ENCODE data around the gene ODAD3.
"Not testable (repeated sequence)": the region's sequence is repeated elsewhere in the genome, so short reads cannot be mapped to it uniquely, and the experiment has no call there.

Gene ODAD3

DNA sequence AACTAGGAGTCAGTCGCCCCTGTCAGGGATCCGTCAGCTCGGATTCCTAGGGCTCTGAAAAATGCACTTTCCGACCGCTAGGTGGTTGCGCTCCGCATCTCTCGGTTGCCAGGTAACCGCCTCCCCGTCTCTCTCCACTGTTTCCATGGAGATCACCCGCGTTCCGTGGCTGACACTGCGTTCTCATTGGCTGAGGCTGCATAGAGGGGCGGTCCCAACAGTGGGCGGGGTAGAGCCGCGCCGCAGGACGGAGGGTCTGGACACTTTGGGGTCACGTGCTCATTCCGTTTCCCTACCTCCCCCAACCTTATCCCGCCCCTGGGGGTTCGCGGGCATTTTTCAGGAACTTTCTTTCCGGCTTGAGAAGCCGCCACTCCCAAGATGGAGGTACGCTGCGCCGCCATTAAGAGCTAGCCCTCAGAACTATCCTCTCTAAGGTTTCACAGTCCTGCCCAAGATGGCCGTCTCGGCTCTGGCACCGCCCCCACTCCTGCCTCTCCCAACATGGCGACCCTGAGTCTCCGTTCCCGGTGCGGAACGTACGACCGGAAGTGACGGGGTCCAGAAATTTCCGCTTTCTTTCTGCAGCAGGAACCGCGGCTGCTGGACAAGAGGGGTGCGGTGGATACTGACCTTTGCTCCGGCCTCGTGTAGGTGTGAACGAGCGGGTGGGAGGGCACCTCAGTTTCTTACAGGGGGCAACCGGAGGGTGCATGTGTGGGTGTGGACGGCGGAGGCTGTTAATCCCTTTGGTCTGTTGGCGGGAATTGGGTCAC, at the start of gene ODAD3, which contains the start of gene PRKCSH:
Gene ODAD3 (minus strand): TSS at position 65 of the 776 bp plus-strand sequence. CDS start 105 bp downstream, outside the sequence.
Gene PRKCSH (plus strand): TSS at position 579 of the 776 bp plus-strand sequence. CDS start 483 bp downstream, outside the sequence.
- DNase-seq: peak; percentile 100

DNA sequence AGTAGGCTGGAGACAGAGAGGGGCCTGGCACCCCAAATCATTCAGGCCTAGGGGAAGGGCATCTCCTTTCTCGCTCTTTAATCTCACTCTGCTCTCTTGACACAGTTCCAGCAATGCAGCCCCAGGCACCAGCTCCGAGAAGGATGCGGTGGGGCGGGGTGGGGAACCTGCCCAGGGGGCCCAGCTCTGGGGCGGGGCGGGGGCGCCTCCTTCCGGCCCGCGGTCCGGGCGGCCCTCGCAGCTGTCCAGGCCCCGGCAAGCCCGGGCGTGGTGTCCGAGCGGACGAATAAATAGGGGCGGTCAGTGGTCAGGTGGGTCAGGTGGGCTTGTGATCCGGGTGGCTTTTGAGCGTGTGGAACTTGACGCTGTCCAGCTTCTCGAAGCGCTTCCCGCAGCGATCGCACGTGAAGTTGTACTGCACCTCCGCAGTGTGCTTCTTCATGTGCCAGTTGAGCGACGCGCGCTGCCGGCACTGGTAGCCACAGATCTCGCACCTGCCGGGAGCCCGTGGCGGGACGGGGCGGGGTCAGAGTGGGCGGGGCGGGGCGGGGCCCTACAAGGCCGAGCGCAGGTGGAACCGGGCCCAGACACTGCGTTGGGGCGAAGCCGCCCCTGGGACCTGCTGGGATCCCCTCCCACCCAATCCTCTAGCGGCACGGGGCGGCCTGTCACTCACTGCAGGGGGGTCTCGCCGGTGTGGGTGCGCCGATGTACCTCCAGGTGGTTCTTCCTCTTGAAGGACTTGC, 48.6 kb upstream of the ODAD3 start:
- no peak for DNase-seq

- peak; percentile 83 for DNase-seq
These were observed 47.6 kb upstream of the ODAD3 start for GRCh38 chr19:11482384-11483050.

DNA sequence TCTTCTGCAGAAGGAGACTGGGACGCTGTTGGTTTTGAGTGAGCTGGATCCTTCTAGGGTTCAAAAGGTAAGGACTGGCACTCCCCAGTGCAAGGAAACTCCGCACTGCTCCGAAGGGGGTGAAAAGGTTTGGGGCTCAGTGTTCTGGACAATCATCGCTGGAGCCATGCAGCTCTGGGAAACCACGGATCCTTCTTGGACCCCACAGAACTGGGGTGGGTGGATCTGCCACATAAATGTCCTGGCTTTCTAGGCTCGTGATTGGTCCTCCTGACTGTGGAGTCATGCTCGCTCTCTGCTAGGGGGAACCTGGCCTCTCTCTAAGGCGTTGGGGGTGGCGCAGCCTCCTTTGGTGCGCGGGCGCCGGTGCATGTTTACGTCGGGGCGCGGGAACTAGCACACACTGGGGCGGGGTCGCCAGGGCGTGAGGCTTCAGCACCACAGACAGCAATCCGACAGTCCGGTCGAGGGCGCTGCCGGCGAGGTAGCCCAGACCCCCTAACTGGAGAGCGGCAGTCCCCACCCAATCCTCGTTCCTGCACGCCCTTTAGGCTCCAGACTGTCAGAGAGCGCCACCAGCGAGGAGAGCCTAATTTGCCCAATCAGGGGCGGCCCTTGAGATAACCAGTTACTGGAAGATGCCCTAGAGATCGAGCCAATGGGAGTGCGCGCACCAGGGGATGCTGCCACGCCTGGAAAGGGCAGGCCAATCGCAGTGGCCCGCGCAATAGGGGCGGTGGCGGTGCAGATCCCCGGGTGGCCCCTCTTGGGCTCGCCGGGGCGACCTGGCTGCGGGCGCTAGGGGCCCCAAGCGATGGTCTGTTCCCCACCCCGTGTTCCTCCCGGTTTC, 46.8 kb upstream of the ODAD3 start:
- DNase-seq: peak; percentile 87

DNA sequence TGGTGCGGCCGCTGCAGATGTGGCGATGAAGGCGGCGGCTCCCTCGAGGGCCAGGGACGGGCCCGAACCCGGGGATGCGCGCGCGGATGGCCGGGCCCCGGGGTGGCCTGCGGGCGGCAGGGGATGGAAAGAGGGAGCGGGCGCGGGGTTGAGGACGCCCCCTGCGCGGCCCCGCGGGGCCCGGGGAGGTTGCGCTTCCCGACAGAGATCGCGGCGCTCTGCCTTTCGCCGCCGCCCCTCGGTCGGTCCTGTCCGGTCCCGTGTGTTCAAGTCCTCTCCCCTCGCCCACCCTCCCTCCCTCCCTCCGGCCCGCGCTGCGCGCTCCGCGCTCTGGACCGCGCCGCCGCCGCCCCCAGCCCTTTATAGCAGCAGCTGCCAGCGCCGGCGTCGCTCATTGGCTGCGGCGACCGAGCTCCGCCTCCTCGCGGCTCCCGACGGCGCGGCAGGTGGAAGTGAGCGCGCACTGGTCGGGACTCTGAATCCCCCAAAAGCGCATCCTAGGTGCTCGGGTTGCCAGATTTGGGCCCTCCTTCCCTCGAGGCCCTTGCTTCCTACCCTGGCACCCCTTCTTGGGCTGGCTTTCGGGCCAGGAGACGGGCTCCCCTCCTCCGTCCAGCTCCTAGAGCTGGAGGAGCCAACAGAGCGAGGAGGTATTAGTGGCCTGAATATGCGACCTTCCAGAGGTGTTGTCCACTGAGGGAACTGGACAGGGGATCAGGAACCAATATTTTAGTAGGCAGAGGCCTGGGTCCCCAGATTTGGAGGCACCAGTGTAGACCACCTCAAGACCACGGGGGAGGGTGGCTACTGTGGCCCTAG, 46.0 kb upstream of the ODAD3 start, which contains the start of gene ELAVL3:
Gene ELAVL3 (minus strand): TSS at position 332 of the 819 bp plus-strand sequence. CDS start 438 bp downstream, outside the sequence.
- DNase-seq: peak; percentile 20

GRCh38 chr19:11479898-11480714, 45.2 kb upstream of the ODAD3 start:
- DNase-seq: no peak

DNA sequence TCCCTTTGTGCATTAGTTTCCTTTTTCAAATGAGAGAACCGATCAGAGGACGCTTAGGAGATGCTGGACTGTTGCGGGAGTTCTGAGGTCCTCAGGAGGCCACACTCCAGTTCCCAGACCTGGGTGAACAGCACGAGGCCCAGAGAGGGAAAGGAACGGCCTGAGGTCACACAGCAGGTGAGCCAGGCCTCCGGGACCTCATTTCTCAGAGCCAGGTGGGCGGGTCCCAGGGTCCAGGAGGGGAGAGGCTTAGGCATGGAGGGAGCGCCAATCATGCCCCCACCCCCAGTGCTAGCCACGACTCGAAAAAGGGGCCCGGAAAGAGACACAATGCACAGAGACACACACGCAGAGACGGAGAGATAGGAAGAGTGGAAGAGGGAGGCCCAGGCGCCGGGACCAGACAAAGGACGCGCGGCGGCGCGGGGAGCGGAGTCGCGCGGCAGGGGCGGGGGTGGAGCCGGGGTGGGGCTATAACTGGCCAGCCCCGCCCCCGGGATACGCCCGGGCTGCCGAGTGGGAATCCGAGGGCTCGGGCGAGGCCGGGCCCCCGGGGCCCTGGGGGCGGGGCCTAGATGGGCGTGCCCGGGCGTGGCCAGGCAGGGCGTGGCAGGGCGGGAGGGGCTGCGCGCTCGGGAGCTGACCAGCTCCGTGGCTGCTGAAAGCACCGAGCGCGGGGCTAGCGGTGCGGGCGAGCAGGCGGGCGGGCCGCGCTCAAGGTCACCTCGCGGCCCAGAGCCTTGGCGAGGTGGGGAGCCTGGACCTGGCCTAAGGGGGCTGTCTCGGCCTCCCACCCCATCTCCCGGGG, 44.4 kb upstream of the ODAD3 start:
- DNase-seq: no peak

- no peak for DNase-seq
These were observed 43.5 kb upstream of the ODAD3 start for GRCh38 chr19:11478167-11479089.

DNA sequence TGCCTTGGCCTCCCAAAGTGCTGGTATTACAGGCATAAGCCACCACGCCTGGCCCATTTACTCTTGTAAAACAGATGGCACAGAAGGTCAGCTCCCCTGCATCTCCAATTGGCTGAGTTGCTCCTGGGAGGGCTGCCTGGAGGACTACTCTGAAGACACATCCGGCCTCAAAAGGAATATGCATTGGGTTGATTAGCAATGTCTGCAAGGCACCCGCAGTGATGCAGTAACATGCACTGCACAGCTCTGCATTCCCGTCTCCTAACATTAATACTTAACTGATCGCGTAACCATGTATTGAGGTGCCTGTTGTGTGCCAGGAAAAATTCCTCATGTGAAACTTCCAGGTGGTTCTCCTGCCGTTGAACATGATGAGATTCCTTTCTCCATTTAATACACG, 40.9 kb upstream of the ODAD3 start:
- DNase-seq: no peak

GRCh38 chr19:11475343-11475742, 40.4 kb upstream of the ODAD3 start:
- not testable (repeated sequence) for DNase-seq

DNA sequence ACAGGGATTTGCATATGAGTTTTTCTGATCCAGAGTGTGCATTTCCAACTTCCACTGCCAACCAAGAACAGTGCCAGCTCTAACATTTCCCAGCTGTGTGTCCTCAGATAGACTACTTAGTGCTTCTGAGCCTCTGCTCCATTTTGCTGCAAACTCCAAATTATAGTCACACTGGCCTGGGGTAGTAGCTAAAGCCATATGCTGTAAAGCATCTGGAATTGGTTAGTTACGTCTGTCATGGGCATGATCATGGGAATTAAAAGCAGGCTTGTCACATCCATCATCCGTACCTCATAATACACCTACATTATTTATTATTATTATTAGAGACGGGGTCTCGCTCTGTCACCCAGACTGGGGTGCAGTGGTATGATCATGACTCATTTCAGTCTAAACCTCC, 38.8 kb upstream of the ODAD3 start:
- no peak for DNase-seq

DNA sequence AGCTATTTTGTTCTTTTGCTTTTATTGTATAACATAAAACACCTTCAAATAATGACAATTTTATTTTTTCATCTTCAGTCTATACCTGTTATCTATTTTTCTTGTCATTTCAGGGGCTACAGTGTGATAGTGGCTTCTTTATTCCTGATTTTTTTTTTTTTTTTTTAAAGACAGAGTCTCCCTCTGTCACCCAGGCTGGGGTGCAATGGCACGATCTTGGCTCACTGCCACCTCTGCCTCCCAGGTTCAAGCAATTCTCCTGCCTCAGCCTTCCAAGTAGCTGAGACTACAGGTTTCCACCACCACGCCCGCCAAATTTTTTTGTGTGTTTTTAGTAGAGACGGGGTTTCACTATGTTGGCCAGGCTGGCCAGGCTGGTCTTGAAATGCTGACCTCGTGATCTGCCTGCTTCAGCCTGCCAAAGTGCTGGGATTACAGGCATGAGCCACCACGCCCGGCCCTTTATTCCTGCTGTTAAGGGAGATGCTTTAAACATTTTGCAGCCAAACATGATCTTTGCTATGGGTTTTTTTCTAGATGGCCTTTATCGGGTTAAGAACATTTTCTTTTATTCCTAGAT, 33.4 kb upstream of the ODAD3 start:
- DNase-seq: not testable (repeated sequence)

DNA sequence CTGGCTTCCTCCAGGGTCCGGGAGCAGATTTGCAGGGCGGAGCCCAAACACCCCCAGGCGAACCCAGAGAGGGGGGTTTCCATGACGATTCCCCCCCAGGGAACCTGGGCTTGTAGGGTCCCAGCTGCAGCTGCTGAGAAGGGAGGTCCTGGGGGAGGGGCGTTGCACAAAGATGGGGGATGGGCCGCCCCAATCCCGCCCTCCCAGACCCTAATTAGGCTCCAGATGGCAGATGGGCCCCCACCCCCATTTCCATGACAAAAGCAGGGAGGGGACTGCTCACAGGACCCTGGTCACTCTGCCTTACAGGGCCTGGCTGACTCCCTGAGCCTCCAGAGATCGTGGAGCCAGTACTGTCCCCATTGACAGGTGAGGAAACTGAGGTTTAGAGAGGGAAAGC, 30.7 kb upstream of the ODAD3 start:
- DNase-seq: no peak

- no peak for DNase-seq
These were observed 29.7 kb upstream of the ODAD3 start for GRCh38 chr19:11464333-11465265.

DNA sequence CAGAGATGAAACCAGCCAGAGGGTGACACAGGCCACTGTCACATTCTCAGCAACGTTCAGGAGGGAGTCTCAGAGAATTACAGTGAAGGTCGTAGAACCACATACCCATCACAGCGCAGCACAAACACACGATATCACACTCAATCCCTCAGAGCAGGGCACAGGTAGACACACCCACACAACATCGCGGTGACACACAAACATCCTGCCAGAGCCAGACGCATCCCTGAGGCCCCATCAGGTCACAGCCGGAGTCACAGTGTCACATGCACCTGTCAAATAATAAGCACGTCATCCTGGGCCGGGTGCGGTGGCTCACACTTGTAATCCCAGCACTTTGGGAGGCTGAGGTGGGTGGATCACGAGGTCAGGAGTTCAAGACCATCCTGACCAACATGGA, 28.5 kb upstream of the ODAD3 start:
- DNase-seq: no peak

- no peak for DNase-seq
These were observed 26.5 kb upstream of the ODAD3 start for GRCh38 chr19:11461453-11461852.

GRCh38 chr19:11460207-11460606, 25.3 kb upstream of the ODAD3 start:
- no peak for DNase-seq

Data from NCI-H2029 (cell line).